Measurements from ENCODE around the gene CORO2A. TPM values are rescaled to one million over a fixed set of nuclear protein-coding genes. Genes with fewer than 3 reads are reported as not detected.

Gene CORO2A
- polyA plus RNA-seq, 1 of the 3 experiments (the other 2 are of a cell fraction), result 2.3 TPM

DNA sequence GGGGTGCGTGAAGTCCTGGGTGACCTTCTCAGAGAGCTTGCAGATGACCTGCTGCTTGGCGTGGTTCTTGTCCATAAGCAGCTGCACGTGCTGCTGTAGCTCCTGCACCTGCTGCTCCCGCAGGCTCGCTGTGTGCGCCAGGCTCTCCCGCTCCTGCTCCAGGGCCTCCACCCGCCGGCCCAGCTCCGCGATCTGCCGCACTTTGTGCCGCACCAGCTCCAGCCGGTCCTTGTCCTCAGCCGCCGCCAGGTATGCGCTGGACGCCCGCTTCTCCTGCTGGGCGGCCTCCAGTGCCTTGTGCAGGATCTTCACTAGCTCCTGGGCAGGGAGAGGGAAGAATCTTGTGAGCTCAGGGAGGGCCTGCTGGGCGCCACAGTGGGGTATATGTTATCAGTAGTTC lies 28.5 kb upstream of the CORO2A start (continued):
- TF ChIP-seq IRF3 (IDR thresholded peaks at IDR 0.05; ENCODE audit: low read depth, low read length) (no peak), ELF1 (IDR thresholded peaks at IDR 0.05) (no peak)

DNA sequence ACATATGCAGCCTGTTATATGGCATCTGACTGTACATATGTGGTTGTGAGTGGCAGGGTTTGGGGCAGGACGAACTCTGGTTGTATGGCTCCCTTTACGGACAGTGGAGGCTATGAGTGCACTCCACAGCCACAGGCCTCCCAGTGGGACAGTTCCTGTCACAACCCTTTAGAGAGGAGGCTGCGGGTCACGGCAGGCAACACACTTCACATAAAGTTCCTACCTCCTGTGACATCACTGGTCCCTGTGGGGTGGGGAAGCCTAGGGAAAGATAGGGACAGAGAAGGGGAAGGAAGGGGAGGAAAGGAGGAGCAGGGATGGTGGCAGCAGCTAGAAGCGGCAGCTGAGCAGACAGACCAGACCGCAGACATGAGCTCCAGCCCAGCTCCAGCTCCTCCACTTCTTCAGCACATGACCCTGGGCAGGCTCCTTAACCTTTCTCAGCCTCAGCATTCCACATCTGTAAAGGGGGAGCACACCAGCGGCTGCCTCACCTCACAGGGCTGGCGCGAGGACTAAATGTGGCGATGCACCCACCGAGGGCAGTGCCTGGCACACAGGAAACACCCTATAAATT lies 27.4 kb upstream of the CORO2A start:
- no peaks in the 10 kb centered on the region for H3K27me3 ChIP-seq (ENCODE audit: insufficient read depth)
- peaks cover 0 to 2% of the 10 kb centered on the region in 2 experiments for H3K36me3 ChIP-seq (replicated peaks in 1 of 2; ENCODE audit: control insufficient read depth in 1 of 2, insufficient read depth in 2 of 2, low read length in 1 of 2)
- H3K9ac ChIP-seq, result no peak overlapping the region
- no peaks in the 10 kb centered on the region for H3K9me2 ChIP-seq
- H3K4me1 ChIP-seq (ENCODE audit: control insufficient read depth in 1 of 2, insufficient read depth in 2 of 2, low read depth in 1 of 2, low read length in 1 of 2), result peaks cover 4 to 14% of the 10 kb centered on the region in 2 experiments; a peak in 3 of 4 replicates
- no peak overlapping the region for H3K27ac ChIP-seq (ENCODE audit: low read depth in 2 of 2, low read length in 1 of 2)
- no peak overlapping the region for H3K4me2 ChIP-seq
- WGBS (ENCODE audit: low lambda C conversion rate), result 97% methylated on average over 11 of the region's 11 CpGs
- H3K4me3 ChIP-seq (ENCODE audit: low read depth in 2 of 2, low read length in 1 of 2), result no peak overlapping the region
- H3K9me3 ChIP-seq, result no peaks in the 10 kb centered on the region
- H3F3A ChIP-seq (replicated peaks; ENCODE audit: insufficient read depth), result peaks cover 4% of the 10 kb centered on the region
- DNase-seq, result no peak
- no peaks in the 10 kb centered on the region for H3K79me2 ChIP-seq (ENCODE audit: insufficient read depth)
- ChIA-PET CTCF (interaction anchor here (1.7 kb wide), 1 partner anchor 22 kb away, joined by 4 read pairs; no protein-coding TSS in a partner anchor), POLR2A (no interaction called here)
- H4K20me1 ChIP-seq (ENCODE audit: insufficient read depth), result no peaks in the 10 kb centered on the region
- no peak for TF ChIP-seq EZH2phosphoT487 (IDR thresholded peaks at IDR 0.05; ENCODE audit: borderline replicate concordance, low read depth)
- no peak for TF ChIP-seq ZBTB33 (IDR thresholded peaks at IDR 0.05; ENCODE audit: borderline replicate concordance, low read depth)
- TF ChIP-seq EP300 (IDR thresholded peaks at IDR 0.05; ENCODE audit: borderline replicate concordance in 1 of 2, low read depth in 1 of 2, low read length in 1 of 2), result no peak
- no peak for TF ChIP-seq TAF1 (IDR thresholded peaks at IDR 0.05; ENCODE audit: borderline replicate concordance, low read depth, low read length)
- TF ChIP-seq RXRA (IDR thresholded peaks at IDR 0.05; ENCODE audit: borderline replicate concordance, low read depth), result no peak
- TF ChIP-seq, protein P1, sequence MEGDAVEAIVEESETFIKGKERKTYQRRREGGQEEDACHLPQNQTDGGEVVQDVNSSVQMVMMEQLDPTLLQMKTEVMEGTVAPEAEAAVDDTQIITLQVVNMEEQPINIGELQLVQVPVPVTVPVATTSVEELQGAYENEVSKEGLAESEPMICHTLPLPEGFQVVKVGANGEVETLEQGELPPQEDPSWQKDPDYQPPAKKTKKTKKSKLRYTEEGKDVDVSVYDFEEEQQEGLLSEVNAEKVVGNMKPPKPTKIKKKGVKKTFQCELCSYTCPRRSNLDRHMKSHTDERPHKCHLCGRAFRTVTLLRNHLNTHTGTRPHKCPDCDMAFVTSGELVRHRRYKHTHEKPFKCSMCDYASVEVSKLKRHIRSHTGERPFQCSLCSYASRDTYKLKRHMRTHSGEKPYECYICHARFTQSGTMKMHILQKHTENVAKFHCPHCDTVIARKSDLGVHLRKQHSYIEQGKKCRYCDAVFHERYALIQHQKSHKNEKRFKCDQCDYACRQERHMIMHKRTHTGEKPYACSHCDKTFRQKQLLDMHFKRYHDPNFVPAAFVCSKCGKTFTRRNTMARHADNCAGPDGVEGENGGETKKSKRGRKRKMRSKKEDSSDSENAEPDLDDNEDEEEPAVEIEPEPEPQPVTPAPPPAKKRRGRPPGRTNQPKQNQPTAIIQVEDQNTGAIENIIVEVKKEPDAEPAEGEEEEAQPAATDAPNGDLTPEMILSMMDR (IDR thresholded peaks at IDR 0.05), result no peak
- no peak for TF ChIP-seq FOSL2 (IDR thresholded peaks at IDR 0.05; ENCODE audit: borderline replicate concordance, low read depth)
- TF ChIP-seq YY1 (IDR thresholded peaks at IDR 0.05; ENCODE audit: low read depth), result no peak
- TF ChIP-seq MEF2A (IDR thresholded peaks at IDR 0.05; ENCODE audit: borderline replicate concordance, low read depth), result no peak
- TF ChIP-seq IRF3 (IDR thresholded peaks at IDR 0.05; ENCODE audit: low read depth, low read length), result no peak
- H2AFZ ChIP-seq (ENCODE audit: low read depth), result no peak overlapping the region
